ENCODE results near the gene CELF4. TPM values are rescaled to one million over a fixed set of nuclear protein-coding genes. Genes with fewer than 3 reads are reported as not detected.

Gene CELF4
- total and polyA plus RNA-seq, 2 donors (not counting 1 experiment from before 2014, with no cell fraction given) = 0.17 TPM; not detected in 1

GRCh38 chr18:37546272-37546537 is 19.4 kb downstream of the CELF4 start:
- no peaks in the 10 kb centered on the region for H3K36me3 ChIP-seq (ENCODE audit: control insufficient read depth, insufficient read depth, low read length)
- no peak overlapping the region for H3K27ac ChIP-seq (ENCODE audit: insufficient read depth, low read length)
- H3K9me3 ChIP-seq (ENCODE audit: control insufficient read depth, insufficient read depth, low read depth, low read length) = no peaks in the 10 kb centered on the region
- no peak overlapping the region for H3K4me3 ChIP-seq (replicated peaks in 1 of 4; ENCODE audit: control extremely low read depth in 1 of 4, insufficient read depth in 1 of 4, low read depth in 3 of 4, low read length in 4 of 4)
- no peak overlapping the region for H3K9ac ChIP-seq (ENCODE audit: insufficient read depth, low read length)
- no peaks in the 10 kb centered on the region for H3K27me3 ChIP-seq (ENCODE audit: control insufficient read depth, insufficient read depth, low read length)
- no peak overlapping the region for H3K4me2 ChIP-seq (ENCODE audit: extremely low read depth, insufficient read depth, low read length)
- H4K20me1 ChIP-seq (ENCODE audit: control insufficient read depth, extremely low read depth, insufficient read depth, low read length) = no peaks in the 10 kb centered on the region
- no peak for TF ChIP-seq EZH2 (IDR thresholded peaks at IDR 0.05; ENCODE audit: low read length, missing control alignments)
- no peak for TF ChIP-seq CTCF (conservative IDR thresholded peaks at IDR 0.05 in 1 of 2, IDR thresholded peaks at IDR 0.05 in 1 of 2; ENCODE audit: low read depth in 1 of 2, low read length in 2 of 2)
- H2AFZ ChIP-seq (ENCODE audit: low read length) = no peak overlapping the region
- H3K4me1 ChIP-seq (ENCODE audit: control insufficient read depth, extremely low read depth, insufficient read depth, low read length) = no peaks in the 10 kb centered on the region
- H3K79me2 ChIP-seq (ENCODE audit: control insufficient read depth, insufficient read depth, low read length) = no peaks in the 10 kb centered on the region
- no peak for DNase-seq (ENCODE audit: low read depth in 2 of 2)

- H3K27ac ChIP-seq (ENCODE audit: insufficient read depth, low read length) = no peak overlapping the region
- H4K20me1 ChIP-seq (ENCODE audit: control insufficient read depth, extremely low read depth, insufficient read depth, low read length) = no peaks in the 10 kb centered on the region
- H3K79me2 ChIP-seq (ENCODE audit: control insufficient read depth, insufficient read depth, low read length) = no peaks in the 10 kb centered on the region
- H2AFZ ChIP-seq (ENCODE audit: low read length) = no peak overlapping the region
- H3K9me3 ChIP-seq (ENCODE audit: control insufficient read depth, insufficient read depth, low read depth, low read length) = no peaks in the 10 kb centered on the region
- no peaks in the 10 kb centered on the region for H3K4me1 ChIP-seq (ENCODE audit: control insufficient read depth, extremely low read depth, insufficient read depth, low read length)
- H3K4me3 ChIP-seq (replicated peaks in 1 of 4; ENCODE audit: control extremely low read depth in 1 of 4, insufficient read depth in 1 of 4, low read depth in 3 of 4, low read length in 4 of 4) = no peak overlapping the region
- H3K4me2 ChIP-seq (ENCODE audit: extremely low read depth, insufficient read depth, low read length) = no peak overlapping the region
- no peak for TF ChIP-seq EZH2 (IDR thresholded peaks at IDR 0.05; ENCODE audit: low read length, missing control alignments)
- TF ChIP-seq CTCF (conservative IDR thresholded peaks at IDR 0.05 in 1 of 2, IDR thresholded peaks at IDR 0.05 in 1 of 2; ENCODE audit: low read depth in 1 of 2, low read length in 2 of 2) = no peak
- no peak overlapping the region for H3K9ac ChIP-seq (ENCODE audit: insufficient read depth, low read length)
- no peaks in the 10 kb centered on the region for H3K27me3 ChIP-seq (ENCODE audit: control insufficient read depth, insufficient read depth, low read length)
- DNase-seq (ENCODE audit: low read depth in 2 of 2) = no peak
- H3K36me3 ChIP-seq (ENCODE audit: control insufficient read depth, insufficient read depth, low read length) = no peaks in the 10 kb centered on the region
These were observed 19.9 kb downstream of the CELF4 start for GRCh38 chr18:37545461-37546271.

GRCh38 chr18:37544713-37545112 is 20.9 kb downstream of the CELF4 start:
- no peaks in the 10 kb centered on the region for H3K36me3 ChIP-seq (ENCODE audit: control insufficient read depth, insufficient read depth, low read length)
- no peaks in the 10 kb centered on the region for H3K79me2 ChIP-seq (ENCODE audit: control insufficient read depth, insufficient read depth, low read length)
- no peak for TF ChIP-seq EZH2 (IDR thresholded peaks at IDR 0.05; ENCODE audit: low read length, missing control alignments)
- no peak for TF ChIP-seq CTCF (conservative IDR thresholded peaks at IDR 0.05 in 1 of 2, IDR thresholded peaks at IDR 0.05 in 1 of 2; ENCODE audit: low read depth in 1 of 2, low read length in 2 of 2)
- H3K4me2 ChIP-seq (ENCODE audit: extremely low read depth, insufficient read depth, low read length) = no peak overlapping the region
- no peaks in the 10 kb centered on the region for H4K20me1 ChIP-seq (ENCODE audit: control insufficient read depth, extremely low read depth, insufficient read depth, low read length)
- no peaks in the 10 kb centered on the region for H3K4me1 ChIP-seq (ENCODE audit: control insufficient read depth, extremely low read depth, insufficient read depth, low read length)
- no peak overlapping the region for H2AFZ ChIP-seq (ENCODE audit: low read length)
- H3K4me3 ChIP-seq (replicated peaks in 1 of 4; ENCODE audit: control extremely low read depth in 1 of 4, insufficient read depth in 1 of 4, low read depth in 3 of 4, low read length in 4 of 4) = no peak overlapping the region
- no peaks in the 10 kb centered on the region for H3K27me3 ChIP-seq (ENCODE audit: control insufficient read depth, insufficient read depth, low read length)
- DNase-seq (ENCODE audit: low read depth in 2 of 2) = no peak
- H3K9ac ChIP-seq (ENCODE audit: insufficient read depth, low read length) = no peak overlapping the region
- no peaks in the 10 kb centered on the region for H3K9me3 ChIP-seq (ENCODE audit: control insufficient read depth, insufficient read depth, low read depth, low read length)
- no peak overlapping the region for H3K27ac ChIP-seq (ENCODE audit: insufficient read depth, low read length)
